Raji (cell line): ENCODE results near the gene ANK2.

Experiments used
- POLR2A ChIP-seq: IDR thresholded peaks from 2 replicates; pipeline ENCODE4 v1.6.1; 2011; ENCODE audit warnings: low read depth, low read length, control low read depth; ENCODE audit not compliant: insufficient read depth

Gene ANK2

DNA sequence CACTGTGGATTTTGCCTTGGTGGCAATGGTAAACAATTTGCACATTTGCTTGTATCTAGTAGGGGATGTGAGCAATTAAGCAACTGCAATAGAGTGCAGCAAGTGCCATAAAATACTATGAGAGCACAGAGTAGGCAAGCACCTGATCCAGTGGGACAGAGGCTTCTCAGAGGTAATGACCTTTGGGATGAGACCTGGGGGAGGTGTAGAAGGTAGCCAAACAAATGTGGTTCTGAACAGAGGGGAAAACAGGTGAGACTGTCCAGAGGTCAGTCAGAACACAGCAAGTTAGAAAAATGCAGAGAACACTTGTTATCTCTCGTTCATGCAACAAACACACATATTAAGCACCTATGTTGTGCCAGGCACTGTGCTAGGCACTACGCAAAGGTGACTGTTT, 21.4 kb upstream of the ANK2 start:
- TF ChIP-seq POLR2A: no peak

DNA sequence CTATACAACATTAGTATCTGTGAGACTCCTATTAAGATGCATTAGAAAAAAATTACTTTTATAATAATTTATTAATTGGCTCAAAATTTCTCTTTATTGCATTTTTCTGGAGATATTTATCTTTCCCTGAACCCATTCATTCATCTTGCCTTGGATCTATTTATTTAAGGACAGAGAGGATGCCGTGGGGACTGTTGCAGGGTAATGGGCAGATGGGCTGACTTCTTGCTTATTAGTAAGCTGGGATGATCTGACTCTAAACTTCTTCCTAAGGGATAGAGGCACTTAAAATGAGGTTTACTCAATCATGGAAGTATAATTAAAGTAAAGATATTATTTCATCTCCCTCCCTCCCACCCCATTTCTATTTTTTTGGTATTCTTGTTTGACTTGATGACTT, 18.2 kb upstream of the ANK2 start:
- TF ChIP-seq POLR2A: no peak

DNA sequence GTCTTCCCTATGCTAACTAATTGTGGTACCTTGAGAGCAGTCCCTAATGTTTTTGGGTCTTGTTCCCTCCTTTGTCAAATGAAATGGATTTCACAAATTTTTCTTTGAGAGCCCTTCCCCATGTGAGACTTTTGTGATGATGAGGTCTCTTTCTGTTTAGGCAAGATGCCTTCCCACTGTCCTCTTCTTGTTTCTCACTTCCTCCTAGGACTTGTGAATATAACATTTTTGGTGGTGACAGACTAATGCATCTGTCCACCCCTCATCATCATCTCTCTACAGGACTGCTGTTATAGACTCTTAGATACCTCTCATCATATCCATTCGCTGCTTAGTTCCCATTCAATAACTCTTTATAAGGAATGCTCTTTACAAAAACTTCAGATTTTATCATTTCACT, 8.7 kb upstream of the ANK2 start:
- TF ChIP-seq POLR2A: no peak

DNA sequence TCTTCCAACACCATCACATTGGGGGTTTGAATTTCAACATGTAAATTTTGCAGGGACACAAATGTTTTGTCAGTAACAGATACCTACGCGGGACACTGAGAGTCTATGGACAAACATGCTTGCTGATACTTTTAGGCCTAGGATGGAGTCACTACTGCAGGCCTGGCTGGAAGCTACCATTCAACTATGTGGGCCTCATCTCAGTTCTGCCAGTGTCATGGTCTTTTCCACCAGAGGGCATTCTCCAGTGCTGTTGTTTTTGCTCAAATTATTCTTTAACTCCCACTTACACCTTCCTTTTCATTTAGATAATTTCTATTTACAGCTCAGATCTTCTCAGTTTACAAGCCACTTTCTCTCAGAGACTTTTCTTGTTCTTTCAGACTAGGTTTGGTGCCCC, 7.0 kb upstream of the ANK2 start:
- TF ChIP-seq POLR2A: no peak

DNA sequence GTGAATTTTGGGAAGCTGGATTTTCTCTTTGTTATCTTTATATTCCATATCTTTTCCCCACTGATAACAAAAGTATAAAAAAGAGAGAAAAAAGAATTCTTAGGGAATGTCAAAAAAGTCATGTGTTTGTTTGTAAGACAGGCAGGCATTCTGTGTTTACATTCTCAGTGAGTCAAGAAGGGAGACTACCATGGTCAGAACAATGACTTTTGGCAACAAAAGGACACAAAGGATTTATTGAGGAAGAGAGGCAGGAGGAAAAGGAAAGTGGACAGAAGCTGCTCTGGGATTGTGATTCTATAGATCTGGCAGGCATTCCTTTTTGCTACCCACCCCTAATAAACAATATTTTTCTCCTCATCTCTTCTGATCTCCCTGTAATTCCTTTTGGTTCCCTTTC, 5.9 kb upstream of the ANK2 start:
- no peak for TF ChIP-seq POLR2A

DNA sequence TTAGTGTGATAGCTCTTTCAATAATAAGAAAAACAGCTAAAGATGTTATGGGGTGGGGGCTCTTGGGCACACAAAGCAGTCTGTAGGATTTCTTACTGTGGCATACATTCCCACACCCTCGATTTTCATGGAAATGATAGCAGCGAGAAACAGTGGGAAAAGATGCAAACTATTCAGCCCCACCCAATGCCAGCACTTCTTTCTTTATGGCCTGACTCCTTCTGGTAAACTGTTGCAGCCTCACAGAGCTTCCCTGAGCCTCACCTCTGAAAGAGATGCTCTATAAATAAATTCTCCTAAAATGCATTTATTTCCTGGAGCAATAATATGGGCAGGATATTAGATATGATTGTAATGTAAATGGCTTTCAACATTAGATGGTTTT, 910 bp downstream of the ANK2 start:
- TF ChIP-seq POLR2A: no peak

DNA sequence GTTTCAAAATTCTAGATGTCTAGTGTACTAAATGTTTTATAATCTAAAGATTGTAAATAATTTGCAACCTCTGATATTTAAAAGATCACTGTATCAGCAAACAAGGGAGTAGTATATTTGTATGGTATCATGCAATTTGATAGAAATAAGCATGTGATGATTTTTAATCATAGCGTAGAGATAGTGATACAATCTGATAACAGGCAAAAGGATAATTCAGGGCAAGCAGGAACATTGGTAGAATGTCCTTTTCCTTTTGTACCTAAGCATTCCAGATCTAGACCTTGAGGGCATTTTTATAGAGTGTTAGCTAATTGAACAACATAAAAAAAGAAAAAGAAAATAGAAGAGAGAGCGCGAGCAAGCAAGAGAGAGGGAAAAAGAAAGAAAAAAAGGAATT, 1.4 kb downstream of the ANK2 start:
- TF ChIP-seq POLR2A: no peak

DNA sequence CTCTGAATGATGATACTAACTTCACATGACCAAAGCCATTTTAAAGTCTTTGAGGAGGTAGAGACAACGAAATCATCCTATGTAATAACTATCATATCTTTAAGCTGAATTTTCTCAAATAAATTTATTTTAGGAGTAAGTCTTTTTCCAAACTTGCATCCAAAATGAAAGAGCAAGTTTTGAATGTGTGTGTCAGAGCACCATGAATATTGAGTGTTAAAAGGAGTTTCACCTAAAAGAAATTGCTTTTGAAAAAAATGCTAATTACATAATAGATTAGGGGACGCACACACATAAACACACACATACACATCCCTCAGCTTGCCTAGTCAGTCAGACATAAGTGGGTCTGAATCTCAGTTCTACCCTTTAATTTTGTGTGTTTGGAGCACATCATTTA, 1.9 kb downstream of the ANK2 start:
- TF ChIP-seq POLR2A: no peak

DNA sequence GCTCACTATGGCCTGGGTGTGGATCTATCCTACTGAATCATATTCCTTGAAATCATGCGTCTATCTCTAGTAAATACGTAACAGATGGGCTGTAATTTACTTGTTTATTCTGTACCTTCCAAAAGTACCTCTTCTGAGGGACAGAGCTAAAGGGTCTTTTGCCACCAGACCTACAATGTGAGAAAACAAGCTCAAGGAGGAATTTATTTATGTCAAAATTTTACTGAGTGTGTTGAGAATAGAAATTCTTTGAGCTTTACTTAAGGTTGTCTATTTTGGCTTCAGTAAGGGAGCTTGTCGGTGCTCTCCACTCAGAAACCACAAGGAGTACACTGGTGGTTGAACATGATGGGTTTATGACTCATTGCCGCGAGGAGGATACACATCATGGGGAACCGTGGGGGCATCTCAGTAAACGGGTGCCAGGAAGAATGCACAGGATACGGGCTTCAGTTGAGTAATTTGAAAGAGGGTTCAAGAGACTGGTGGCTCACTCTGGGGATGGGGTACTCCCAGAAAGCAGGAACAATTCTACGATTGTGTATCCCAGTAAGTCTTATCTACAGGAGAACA, 3.0 kb downstream of the ANK2 start:
- no peak for TF ChIP-seq POLR2A

DNA sequence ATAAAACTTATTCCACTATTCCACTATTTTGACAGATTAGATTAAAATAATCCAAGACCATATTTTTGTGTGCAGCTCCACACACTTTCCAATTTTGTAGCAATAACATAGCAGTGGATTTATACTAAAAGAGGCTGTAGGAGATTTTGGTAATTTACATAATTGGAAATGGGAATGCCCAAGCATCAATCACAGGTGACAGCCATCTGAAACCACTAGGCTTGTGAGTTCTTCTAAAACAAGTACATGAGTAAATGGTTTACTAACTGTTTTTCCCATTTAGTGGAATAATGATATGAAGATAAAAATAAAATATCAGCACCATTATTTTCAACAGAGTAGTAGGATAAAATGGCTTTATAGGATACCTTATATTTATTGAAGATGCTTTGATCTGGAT, 4.4 kb downstream of the ANK2 start:
- no peak for TF ChIP-seq POLR2A

DNA sequence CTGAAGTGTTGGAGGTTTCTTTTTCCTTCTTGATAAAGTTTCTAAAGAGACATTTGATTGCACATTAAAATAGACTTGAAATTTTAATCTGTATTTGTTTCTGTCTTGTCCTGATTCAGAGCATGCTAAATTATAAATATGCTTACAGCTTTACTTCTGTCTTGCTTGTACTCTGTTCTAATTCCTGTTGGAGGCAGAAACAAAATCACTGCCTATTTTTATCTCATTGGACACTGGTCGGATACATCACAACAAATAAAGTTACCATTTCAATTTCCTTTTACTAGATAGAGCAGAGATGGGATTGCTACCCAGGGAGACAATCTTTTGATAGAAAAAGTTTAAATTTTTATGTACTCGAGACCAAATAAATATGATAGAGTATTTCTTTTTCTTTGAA, 6.9 kb downstream of the ANK2 start:
- no peak for TF ChIP-seq POLR2A

DNA sequence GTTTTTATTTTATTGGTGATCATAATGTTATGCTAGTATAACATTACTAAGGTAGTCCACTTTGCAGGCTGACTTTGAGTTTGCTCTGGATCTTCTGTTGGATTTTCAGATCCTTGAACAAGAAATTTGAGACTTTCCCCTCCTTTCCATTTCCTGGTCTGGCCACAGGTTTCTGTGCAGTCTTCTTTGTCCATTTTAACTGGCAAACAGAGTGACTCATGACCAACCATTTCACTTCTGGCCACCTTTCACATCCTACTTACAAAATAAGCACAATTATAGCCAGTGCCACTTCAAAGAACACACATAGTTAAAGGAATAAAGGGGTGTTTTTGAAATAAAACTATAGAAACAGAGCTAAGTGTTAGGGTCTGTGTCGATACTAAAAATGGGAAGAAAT, 8.4 kb downstream of the ANK2 start:
- no peak for TF ChIP-seq POLR2A

DNA sequence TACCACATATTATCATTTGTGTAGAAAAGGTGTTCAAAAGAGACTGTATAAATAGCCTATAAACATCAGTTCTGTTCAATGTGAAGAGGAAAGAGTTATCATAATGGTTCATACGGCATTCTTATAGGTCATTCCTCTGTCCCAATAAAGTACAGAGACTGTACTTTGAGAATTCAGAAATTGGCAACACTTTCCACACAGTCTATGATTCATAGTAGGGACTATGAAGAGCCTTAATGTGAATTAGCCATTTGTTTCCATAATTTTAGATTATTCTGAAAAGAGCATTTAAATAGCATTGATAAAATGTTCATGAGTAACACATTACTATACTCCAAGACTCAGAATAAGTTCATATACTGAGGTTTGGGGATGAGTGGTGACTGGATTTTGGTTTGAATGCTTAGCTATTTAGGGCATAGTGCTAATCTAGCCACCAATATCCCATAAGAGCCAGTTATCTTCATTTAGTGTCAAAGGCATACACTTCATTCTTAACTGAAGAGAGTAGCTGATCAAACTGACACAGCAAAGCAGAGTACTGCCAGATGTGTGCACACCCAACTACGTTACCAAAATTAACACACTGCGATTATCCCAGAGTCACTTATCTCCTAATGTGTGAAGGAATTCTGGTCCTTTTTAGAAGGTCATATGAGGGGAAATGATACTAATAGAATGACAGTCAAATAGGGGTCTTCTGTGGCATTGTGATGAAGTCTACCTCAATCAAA, 10.2 kb downstream of the ANK2 start:
- no peak for TF ChIP-seq POLR2A

DNA sequence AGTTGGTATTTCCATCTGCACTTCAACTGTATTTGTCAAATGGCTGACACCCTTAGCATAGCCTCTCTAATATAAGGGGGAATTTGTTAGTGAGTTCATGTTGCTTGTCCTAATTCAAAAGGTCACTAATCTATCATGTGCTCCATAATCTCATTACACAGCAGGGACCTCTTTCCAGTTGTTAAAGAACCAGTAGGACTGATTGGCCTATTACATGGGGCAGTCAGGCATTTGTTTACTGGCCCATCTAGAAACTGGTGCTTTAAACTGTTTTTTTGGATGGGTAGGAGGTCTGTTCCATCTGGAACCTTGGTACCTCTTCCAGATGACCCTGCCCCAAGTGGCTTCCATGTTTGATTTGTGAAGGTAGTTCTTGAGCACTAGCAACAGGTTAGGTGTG, 11.4 kb downstream of the ANK2 start:
- TF ChIP-seq POLR2A: no peak

DNA sequence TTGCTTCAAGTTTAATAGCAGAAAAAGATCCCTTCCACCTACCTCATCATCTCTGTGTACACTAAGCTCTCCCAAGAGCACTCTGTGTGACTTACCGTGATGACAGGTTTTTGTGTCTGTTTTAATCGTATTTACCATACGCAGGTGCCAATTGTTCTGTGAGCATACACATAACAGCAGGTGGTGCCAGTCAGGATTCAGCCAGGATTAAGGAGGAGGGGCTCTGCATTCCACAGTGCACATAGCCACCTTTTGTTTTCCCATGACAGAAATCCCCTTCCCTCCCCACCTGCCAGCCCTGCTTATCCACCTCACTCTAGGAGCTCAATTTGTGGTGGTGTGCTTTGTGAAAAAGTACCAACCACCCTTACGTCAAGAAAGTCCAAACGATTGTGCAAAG, 14.8 kb downstream of the ANK2 start:
- no peak for TF ChIP-seq POLR2A

DNA sequence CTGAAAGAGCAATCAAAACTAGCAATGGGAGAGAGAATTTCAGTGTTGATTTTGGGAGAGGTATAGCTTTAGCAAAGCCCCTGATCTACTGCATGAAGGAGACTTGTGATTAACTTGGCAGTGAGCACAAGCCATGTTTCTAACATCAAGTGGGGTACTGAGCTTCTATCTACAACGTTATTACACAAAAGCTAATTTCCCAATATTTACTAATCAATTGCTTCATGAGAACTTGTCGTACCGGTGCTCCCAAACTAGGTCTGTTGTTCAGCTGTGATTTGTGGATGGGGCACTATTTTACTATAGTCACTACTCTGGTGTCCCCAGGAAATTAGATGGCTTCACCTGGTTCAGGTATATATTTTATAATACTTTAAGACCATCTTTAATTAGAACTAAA, 16.2 kb downstream of the ANK2 start:
- no peak for TF ChIP-seq POLR2A
